ENCODE results near the gene OR1E2.
A peak's percentile ranks its signal among the peaks of the same experiment; 100 is the strongest.
"Not testable (repeated sequence)": the region's sequence is repeated elsewhere in the genome, so short reads cannot be mapped to it uniquely, and the experiment has no call there.

Gene OR1E2

GRCh38 chr17:3433741-3434140 is at the start of gene OR1E2:
OR1E2 (minus strand) TSS chr17:3433841; CDS start chr17:3433841, 0 bp downstream.
- DNase-seq: no peak

- DNase-seq: no peak
Measured at GRCh38 chr17:3482852-3483251, 49.2 kb upstream of the OR1E2 start.

GRCh38 chr17:3479988-3480387 is 46.3 kb upstream of the OR1E2 start:
- DNase-seq: no peak

- DNase-seq: no peak
Measured at GRCh38 chr17:3475812-3476610, 42.4 kb upstream of the OR1E2 start, which contains the start of gene ASPA. ASPA (plus strand) TSS chr17:3475997; CDS start chr17:3476160, 163 bp downstream.

GRCh38 chr17:3475251-3475685 is 41.6 kb upstream of the OR1E2 start:
- DNase-seq: no peak

- DNase-seq: no peak
Measured at GRCh38 chr17:3474212-3474611, 40.6 kb upstream of the OR1E2 start.

GRCh38 chr17:3472137-3472536 is 38.5 kb upstream of the OR1E2 start:
- DNase-seq: no peak

GRCh38 chr17:3471599-3471998 is 38.0 kb upstream of the OR1E2 start, which contains the start of gene SPATA22:
SPATA22 (minus strand) TSS chr17:3471819; CDS start chr17:3469325, 2,494 bp downstream.
- no peak for DNase-seq

GRCh38 chr17:3469529-3469928 is 35.9 kb upstream of the OR1E2 start:
- no peak for DNase-seq

GRCh38 chr17:3466355-3466754 is 32.7 kb upstream of the OR1E2 start:
- DNase-seq: peak; percentile 93

- no peak for DNase-seq
Measured at GRCh38 chr17:3448059-3448665, 14.5 kb upstream of the OR1E2 start.

- DNase-seq: peak; percentile 42
Measured at GRCh38 chr17:3447625-3448024, 14.0 kb upstream of the OR1E2 start.

- DNase-seq: no peak
Measured at GRCh38 chr17:3440451-3440850, 6.8 kb upstream of the OR1E2 start.

GRCh38 chr17:3438368-3438767 is 4.7 kb upstream of the OR1E2 start:
- no peak for DNase-seq

GRCh38 chr17:3433215-3433614 is 426 bp downstream of the OR1E2 start:
- DNase-seq: not testable (repeated sequence)

GRCh38 chr17:3418222-3418621 is 15.4 kb downstream of the OR1E2 start:
- no peak for DNase-seq

GRCh38 chr17:3415610-3416009 is 18.0 kb downstream of the OR1E2 start:
- no peak for DNase-seq

GRCh38 chr17:3412216-3412615 is 21.4 kb downstream of the OR1E2 start:
- not testable (repeated sequence) for DNase-seq

- no peak for DNase-seq
Measured at GRCh38 chr17:3411070-3411469, 22.6 kb downstream of the OR1E2 start, which contains the start of gene OR3A3. OR3A3 (plus strand) TSS chr17:3411370.

- not testable (repeated sequence) for DNase-seq
Measured at GRCh38 chr17:3403856-3404255, 29.8 kb downstream of the OR1E2 start.

GRCh38 chr17:3401786-3402185 is 31.9 kb downstream of the OR1E2 start:
- no peak for DNase-seq

GRCh38 chr17:3400055-3400454 is 33.6 kb downstream of the OR1E2 start:
- DNase-seq: no peak

- DNase-seq: no peak
Measured at GRCh38 chr17:3398310-3398709, 35.3 kb downstream of the OR1E2 start, which contains the start of gene OR1E1. OR1E1 (minus strand) TSS chr17:3398410; CDS start chr17:3398410, 0 bp downstream.

- not testable (repeated sequence) for DNase-seq
Measured at GRCh38 chr17:3397801-3398200, 35.8 kb downstream of the OR1E2 start.

Data from NCI-H82 (cell line).